ENCODE measurements around the gene INTS1. TPM values are rescaled to one million over a fixed set of nuclear protein-coding genes. Genes with fewer than 3 reads are reported as not detected.

Gene INTS1
- total RNA-seq, 1 donor from 2014 or later: 109 TPM

DNA sequence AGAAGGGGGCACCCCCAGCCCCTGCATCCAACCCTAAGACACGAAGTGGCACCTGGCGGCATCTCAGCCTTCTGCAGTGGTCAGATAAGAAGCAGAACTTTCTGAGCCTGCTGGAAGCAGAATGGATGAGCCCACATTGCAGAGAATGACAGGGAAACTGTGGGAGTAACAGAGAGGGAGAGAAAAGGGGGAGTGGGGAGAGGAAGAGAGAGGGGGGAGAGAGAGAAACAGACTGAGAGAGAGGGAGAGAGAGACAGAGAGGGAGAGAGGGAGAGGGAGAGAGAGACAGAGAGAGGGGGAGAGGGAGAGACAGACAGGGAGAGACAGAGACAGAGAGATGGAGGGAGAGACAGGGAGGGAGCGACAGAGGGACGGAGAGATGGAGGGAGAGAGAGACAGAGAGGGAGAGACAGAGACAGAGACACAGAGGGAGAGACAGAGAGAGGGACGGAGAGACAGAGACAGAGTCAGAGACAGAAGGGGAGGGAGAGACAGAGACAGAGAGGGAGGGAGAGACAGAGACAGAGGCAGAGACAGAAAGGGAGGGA, 80.9 kb downstream of the INTS1 start:
- no peak for DNase-seq (ENCODE audit: low spot score)
- Mint-ChIP-seq H3K27ac (ENCODE audit: unreplicated experiment) (no peak overlapping the region), H3K36me3 (ENCODE audit: low read depth, unreplicated experiment) (no peaks in the 10 kb centered on the region), H3K4me3 (ENCODE audit: unreplicated experiment) (no peak overlapping the region), H3K27me3 (ENCODE audit: unreplicated experiment) (peaks cover 5% of the 10 kb centered on the region), H3K4me1 (ENCODE audit: unreplicated experiment) (no peaks in the 10 kb centered on the region), H3K9me3 (ENCODE audit: unreplicated experiment) (no peaks in the 10 kb centered on the region)
- TF ChIP-seq, protein P1, sequence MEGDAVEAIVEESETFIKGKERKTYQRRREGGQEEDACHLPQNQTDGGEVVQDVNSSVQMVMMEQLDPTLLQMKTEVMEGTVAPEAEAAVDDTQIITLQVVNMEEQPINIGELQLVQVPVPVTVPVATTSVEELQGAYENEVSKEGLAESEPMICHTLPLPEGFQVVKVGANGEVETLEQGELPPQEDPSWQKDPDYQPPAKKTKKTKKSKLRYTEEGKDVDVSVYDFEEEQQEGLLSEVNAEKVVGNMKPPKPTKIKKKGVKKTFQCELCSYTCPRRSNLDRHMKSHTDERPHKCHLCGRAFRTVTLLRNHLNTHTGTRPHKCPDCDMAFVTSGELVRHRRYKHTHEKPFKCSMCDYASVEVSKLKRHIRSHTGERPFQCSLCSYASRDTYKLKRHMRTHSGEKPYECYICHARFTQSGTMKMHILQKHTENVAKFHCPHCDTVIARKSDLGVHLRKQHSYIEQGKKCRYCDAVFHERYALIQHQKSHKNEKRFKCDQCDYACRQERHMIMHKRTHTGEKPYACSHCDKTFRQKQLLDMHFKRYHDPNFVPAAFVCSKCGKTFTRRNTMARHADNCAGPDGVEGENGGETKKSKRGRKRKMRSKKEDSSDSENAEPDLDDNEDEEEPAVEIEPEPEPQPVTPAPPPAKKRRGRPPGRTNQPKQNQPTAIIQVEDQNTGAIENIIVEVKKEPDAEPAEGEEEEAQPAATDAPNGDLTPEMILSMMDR (IDR thresholded peaks at IDR 0.05; ENCODE audit: unreplicated experiment): no peak

DNA sequence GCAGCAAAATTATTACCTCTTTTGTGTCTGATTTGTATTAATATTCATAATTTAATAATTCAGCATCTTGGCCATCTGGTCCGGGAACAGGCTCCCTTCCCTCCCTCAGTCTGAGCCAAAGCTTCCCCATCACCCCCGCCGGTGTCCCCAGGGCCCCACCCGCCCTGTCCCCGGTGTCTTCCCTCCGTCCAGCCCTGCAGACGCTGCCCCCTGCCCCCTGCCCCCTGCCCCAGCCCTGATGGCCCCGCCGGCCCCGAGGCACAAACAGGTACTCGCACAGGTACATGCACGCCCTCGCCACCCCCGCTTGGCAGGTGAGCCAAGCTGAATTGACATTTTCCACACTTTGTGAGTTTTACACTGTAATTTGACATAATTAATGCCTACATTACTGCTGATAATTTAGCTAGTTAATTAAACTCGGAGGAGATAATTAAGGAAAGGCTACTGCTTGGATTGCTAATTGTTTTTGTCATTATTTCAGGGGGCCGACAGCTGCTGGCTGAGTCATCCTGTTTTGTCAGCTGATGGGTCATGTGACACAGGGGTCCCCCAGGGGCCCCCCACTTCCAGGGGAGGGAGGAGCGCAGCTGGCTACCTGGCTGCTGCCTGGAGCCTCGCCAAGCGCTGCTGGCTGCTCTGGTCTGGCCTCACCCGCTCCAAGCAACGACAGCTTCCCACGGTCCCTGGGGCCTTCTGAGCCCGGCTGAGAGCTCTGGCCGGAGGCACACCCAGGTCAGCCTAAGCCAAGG, 81.5 kb downstream of the INTS1 start:
- TF ChIP-seq, protein P1 (IDR thresholded peaks at IDR 0.05; ENCODE audit: unreplicated experiment): no peak
- Mint-ChIP-seq H3K9me3 (ENCODE audit: unreplicated experiment) (no peaks in the 10 kb centered on the region), H3K4me3 (ENCODE audit: unreplicated experiment) (no peak overlapping the region), H3K36me3 (ENCODE audit: low read depth, unreplicated experiment) (no peaks in the 10 kb centered on the region), H3K4me1 (ENCODE audit: unreplicated experiment) (no peaks in the 10 kb centered on the region), H3K27me3 (ENCODE audit: unreplicated experiment) (peaks cover 8% of the 10 kb centered on the region), H3K27ac (ENCODE audit: unreplicated experiment) (no peak overlapping the region)
- DNase-seq (ENCODE audit: low spot score): no peak

DNA sequence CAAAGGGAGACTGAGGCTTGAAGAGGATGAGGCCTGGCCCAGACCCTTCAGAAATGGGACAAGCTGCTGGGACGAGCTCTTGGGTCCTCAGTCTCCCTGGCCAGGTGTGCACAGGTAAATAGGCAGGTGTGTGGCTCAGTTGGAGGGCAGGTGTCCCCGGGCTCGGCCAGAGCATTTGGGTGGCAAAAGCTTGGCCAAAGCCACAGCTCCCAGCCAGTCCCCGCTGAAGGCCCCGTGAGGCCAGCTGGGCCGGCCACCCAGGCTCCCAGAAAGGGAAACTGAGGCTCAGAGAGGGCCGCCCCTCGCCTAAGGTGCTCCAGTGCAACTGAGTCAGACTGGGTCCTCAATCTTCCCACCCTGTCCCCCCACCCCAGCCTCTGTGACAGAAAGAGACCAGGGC, 82.2 kb downstream of the INTS1 start:
- H3K36me3 Mint-ChIP-seq (ENCODE audit: low read depth, unreplicated experiment): no peaks in the 10 kb centered on the region
- H3K27ac Mint-ChIP-seq (ENCODE audit: unreplicated experiment): no peak overlapping the region
- H3K27me3 Mint-ChIP-seq (ENCODE audit: unreplicated experiment): peaks cover 8% of the 10 kb centered on the region
- no peak overlapping the region for H3K4me3 Mint-ChIP-seq (ENCODE audit: unreplicated experiment)
- DNase-seq (ENCODE audit: low spot score): no peak
- no peaks in the 10 kb centered on the region for H3K9me3 Mint-ChIP-seq (ENCODE audit: unreplicated experiment)
- no peaks in the 10 kb centered on the region for H3K4me1 Mint-ChIP-seq (ENCODE audit: unreplicated experiment)
- TF ChIP-seq, protein P1 (IDR thresholded peaks at IDR 0.05; ENCODE audit: unreplicated experiment): no peak

DNA sequence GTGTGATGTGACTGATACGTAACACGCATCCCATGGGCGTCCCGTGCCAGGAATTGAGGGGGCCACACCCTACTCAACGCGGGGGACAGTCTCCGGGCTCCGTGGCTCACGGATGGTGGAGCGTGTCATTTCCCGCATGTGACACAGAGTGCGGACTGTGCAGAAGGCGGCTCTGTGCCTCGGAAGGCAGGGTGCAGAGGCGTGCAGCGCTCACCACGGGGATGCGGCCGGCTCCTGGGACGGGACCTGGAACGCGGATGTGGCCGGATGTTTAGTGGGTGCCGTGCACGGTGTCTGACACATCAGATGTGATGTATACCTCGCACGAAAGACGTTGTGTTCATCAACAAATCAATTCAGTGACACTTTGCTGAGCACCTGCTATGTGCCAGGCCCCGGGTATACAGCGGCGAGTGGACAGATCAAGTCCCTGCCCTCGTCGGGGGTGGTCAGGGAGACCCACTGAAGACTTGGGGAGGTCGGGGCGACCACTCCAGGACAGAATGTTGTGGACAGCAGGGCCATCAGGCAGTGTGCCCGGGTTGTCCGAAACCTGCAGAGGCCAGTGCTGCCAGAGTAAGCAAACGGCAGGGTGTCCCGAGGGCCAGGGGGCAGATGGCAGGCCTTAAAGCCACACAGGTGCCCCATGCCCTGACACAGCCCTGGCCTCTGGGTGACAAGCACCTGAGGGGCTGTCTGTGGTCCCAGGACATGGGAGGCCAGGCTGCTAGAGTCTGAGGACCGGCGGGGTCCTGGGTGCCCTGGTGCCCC, 83.0 kb downstream of the INTS1 start:
- Mint-ChIP-seq H3K27ac (ENCODE audit: unreplicated experiment) (no peak overlapping the region), H3K36me3 (ENCODE audit: low read depth, unreplicated experiment) (no peaks in the 10 kb centered on the region), H3K4me1 (ENCODE audit: unreplicated experiment) (no peaks in the 10 kb centered on the region), H3K4me3 (ENCODE audit: unreplicated experiment) (no peak overlapping the region), H3K27me3 (ENCODE audit: unreplicated experiment) (peaks cover 7% of the 10 kb centered on the region), H3K9me3 (ENCODE audit: unreplicated experiment) (no peaks in the 10 kb centered on the region)
- no peak for DNase-seq (ENCODE audit: low spot score)
- TF ChIP-seq, protein P1 (IDR thresholded peaks at IDR 0.05; ENCODE audit: unreplicated experiment): no peak

Other genes starting within 250 kb of the INTS1 start
- gene MICALL2, start 44.9 kb downstream of the INTS1 start, total RNA-seq (ENCODE audit: unreplicated experiment): 25.0 TPM
- 3.4 TPM for gene MAFK, start 26.3 kb upstream of the INTS1 start, total RNA-seq (ENCODE audit: unreplicated experiment)
- gene TMEM184A, start 51.8 kb upstream of the INTS1 start, total RNA-seq (ENCODE audit: unreplicated experiment): 0.21 TPM
- gene PSMG3, start 65.6 kb upstream of the INTS1 start, total RNA-seq (ENCODE audit: unreplicated experiment): 20.3 TPM
- gene ELFN1, start 165.9 kb upstream of the INTS1 start, total RNA-seq (ENCODE audit: unreplicated experiment): 10.6 TPM

Measured in endothelial cell (in vitro differentiated cells).